Testis (tissue), 3 donors: ENCODE measurements around the gene FOXC1. TPM values are rescaled to one million over a fixed set of nuclear protein-coding genes. Genes with fewer than 3 reads are reported as not detected.

Experiments
- DNase-seq: peaks from one replicate; pipeline ENCODE4 v3.0.0-alpha.2; 2019
- H3K27ac ChIP-seq, 2 donors: fragments of 200-600 bp; sonication (generic); one replicate each; pipeline ENCODE4 v1.5.1; 2019
- H3K27me3 ChIP-seq: fragments of 200-600 bp; sonication (generic); one replicate; pipeline ENCODE4 v1.5.1; 2019
- H3K36me3 ChIP-seq: fragments of 200-600 bp; sonication (generic); one replicate; pipeline ENCODE4 v1.5.1; 2017; ENCODE audit warnings: low read depth; ENCODE audit errors: missing control alignments
- H3K4me1 ChIP-seq: fragments of 200-600 bp; sonication (generic); one replicate; pipeline ENCODE4 v1.5.1; 2019
- H3K4me3 ChIP-seq, 2 donors: fragments of 200-600 bp; sonication (generic); one replicate each; pipeline ENCODE4 v1.5.1; 2017 to 2019
- H3K9me3 ChIP-seq: fragments of 200-600 bp; sonication (generic); one replicate; pipeline ENCODE4 v1.5.1; 2017
- CTCF ChIP-seq, 3 experiments: fragments of 450-650 bp in 2 of 3; fragments of 200-600 bp in 1 of 3; sonication (generic) in 1 of 3; IDR thresholded peaks; one replicate each; pipeline ENCODE4 v1.5.1; 2016 to 2019; ENCODE audit warnings: antibody characterized with exemption in 3 of 3, mild to moderate bottlenecking in 2 of 3, moderate library complexity in 1 of 3
- POLR2A ChIP-seq: fragments of 450-650 bp; IDR thresholded peaks from one replicate; pipeline ENCODE4 v1.6.1; 2017; ENCODE audit warnings: antibody characterized with exemption, mild to moderate bottlenecking, moderate library complexity
- WGBS, 2 donors: methylation state at CpG; one replicate each; pipeline ENCODE4 v1.1.5; 2018; 5-methylcytosine and 5-hydroxymethylcytosine counted together
- intact Hi-C: fragments of 100-400 bp; cut with DNase I; formaldehyde crosslinking; loops from one replicate; pipeline ENCODE4 v1.15.1; 2023; ENCODE audit warnings: low total_unique reads
- polyA plus RNA-seq: library from polyadenylated mRNA; stranded (reverse); fragments of 350-450 nt; fragmentation: Illumina TruSeq; extraction: RNeasy Lipid Tissue Mini Kit (QIAGEN cat#74804); gene quantifications from one replicate; pipeline ENCODE4 v1.2.3, GENCODE V29; 2014; ENCODE audit warnings: low read depth, low replicate concordance; ENCODE audit not compliant: insufficient read depth
- total RNA-seq, 2 donors: library from RNA; depleted of rRNA; stranded (reverse); fragments of >200 nt; gene quantifications; one replicate each; pipeline ENCODE4 v1.2.3, GENCODE V29; 2016

FOXC1 gene
- total and polyA plus RNA-seq, 3 donors from 2014 or later, result 4.7 to 10.6 (median 9.4) TPM

DNA sequence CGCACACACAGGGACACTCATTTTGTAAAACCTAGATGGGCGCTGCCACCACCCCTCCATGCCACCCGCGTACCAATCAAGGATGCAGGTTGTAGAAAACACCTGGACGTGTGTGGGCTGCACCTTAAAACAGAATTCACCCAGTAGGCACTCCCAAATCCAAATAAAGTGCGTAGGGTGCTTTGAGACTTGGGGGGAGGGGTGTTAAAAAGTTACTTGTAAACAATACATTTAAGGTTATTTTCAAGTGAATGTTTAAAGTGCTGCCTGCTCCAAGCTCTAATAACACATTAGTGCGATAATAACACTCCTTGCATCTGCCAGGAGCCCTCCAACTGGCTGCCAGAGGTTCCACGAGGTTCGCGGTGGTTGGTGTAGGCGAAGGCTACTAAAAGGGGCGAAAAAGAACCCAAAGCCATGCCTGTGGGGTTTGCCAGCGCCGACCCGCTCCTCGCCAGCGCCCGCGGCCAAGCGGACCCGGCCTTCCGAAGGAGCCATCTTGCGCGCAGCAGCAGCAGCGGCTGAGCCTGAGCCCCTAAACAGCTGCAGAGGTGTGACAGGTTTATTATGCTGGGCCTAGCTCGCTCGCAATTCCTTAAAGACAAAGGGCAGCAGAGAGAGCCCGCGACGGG lies 11.5 kb downstream of the FOXC1 start:
- DNase-seq, result no peak
- H3K27ac ChIP-seq, result no peak overlapping the region
- H3K36me3 ChIP-seq, result no peaks in the 10 kb centered on the region
- no peak for TF ChIP-seq CTCF (IDR thresholded peaks at IDR 0.05)
- no peak for TF ChIP-seq POLR2A
- WGBS, 2 donors, result 71 to 77% methylated on average over 30 of the region's 30 CpGs
- intact Hi-C loops, result no loop called here
- no peaks in the 10 kb centered on the region for H3K9me3 ChIP-seq
- peak overlapping the region in 1 of 2 donors; percentile 52 for H3K4me3 ChIP-seq
- H3K27me3 ChIP-seq, result no peaks in the 10 kb centered on the region
- peaks cover 3% of the 10 kb centered on the region for H3K4me1 ChIP-seq

- intact Hi-C loops, result no loop called here
- Histone ChIP-seq H3K4me1 (peaks cover 3% of the 10 kb centered on the region), H3K36me3 (no peaks in the 10 kb centered on the region), H3K9me3 (no peaks in the 10 kb centered on the region), H3K27me3 (no peaks in the 10 kb centered on the region), H3K4me3 (no peak overlapping the region), H3K27ac (no peak overlapping the region)
- no peak for DNase-seq
- TF ChIP-seq CTCF (IDR thresholded peaks at IDR 0.05), result no peak
- TF ChIP-seq POLR2A, result no peak
- WGBS, 2 donors, result 64 to 69% methylated on average over 15 of the region's 15 CpGs
Observed at GRCh38 chr6:1622220-1622850, 12.6 kb downstream of the FOXC1 start.

GRCh38 chr6:1622851-1623768 lies 13.4 kb downstream of the FOXC1 start:
- 65 to 68% methylated on average over 8 of the region's 8 CpGs for WGBS, 2 donors
- peaks cover 3% of the 10 kb centered on the region for H3K4me1 ChIP-seq
- TF ChIP-seq CTCF (IDR thresholded peaks at IDR 0.05), result no peak
- TF ChIP-seq POLR2A, result no peak
- H3K4me3 ChIP-seq, result no peak overlapping the region
- no peaks in the 10 kb centered on the region for H3K9me3 ChIP-seq
- no peaks in the 10 kb centered on the region for H3K27me3 ChIP-seq
- H3K36me3 ChIP-seq, result no peaks in the 10 kb centered on the region
- peak overlapping the region; percentile 70 to 84 for H3K27ac ChIP-seq
- no peak for DNase-seq
- intact Hi-C loops, result no loop called here

DNA sequence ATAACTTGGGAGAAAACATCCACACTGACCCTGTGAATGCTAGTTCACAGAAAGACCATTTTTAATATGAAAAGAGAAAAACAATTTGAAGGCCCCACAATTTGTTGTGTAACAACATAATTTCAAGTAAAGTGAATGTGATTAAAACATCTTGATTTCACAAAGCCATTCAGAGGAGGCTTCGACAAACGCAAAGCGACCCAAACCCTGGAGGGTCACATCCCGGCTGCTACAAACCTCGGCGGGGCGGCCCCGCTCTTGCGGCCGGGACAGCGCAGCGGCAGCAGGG lies 14.0 kb downstream of the FOXC1 start:
- Histone ChIP-seq H3K4me1 (peaks cover 3% of the 10 kb centered on the region), H3K4me3 (peak overlapping the region; percentile 57 to 66), H3K27ac (peak overlapping the region; percentile 70 to 84), H3K27me3 (no peaks in the 10 kb centered on the region), H3K9me3 (no peaks in the 10 kb centered on the region), H3K36me3 (no peaks in the 10 kb centered on the region)
- TF ChIP-seq POLR2A (no peak), CTCF (IDR thresholded peaks at IDR 0.05) (no peak)
- WGBS, 2 donors, result 19 to 54% methylated on average over 12 of the region's 12 CpGs
- DNase-seq, result no peak
- intact Hi-C loops, result no loop called here
